HL-60 (cell line): ENCODE results near the gene MKRN3.

ENCODE experiments used
- DNase-seq, 2 experiments: peaks; one replicate each; pipeline ENCODE4 v3.0.0-alpha.2; 2010 to 2020; ENCODE audit warnings: low read depth in 1 of 2, low spot score in 1 of 2
- H3K27ac ChIP-seq: fragments of 250-450 bp; sonication (Bioruptor Pico); replicated peaks from 2 replicates; pipeline ENCODE4 v1.5.1; 2020; ENCODE audit warnings: mild to moderate bottlenecking, moderate library complexity
- H3K27me3 ChIP-seq: fragments of 250-450 bp; sonication (Bioruptor Pico); 2 replicates; pipeline ENCODE4 v1.5.1; 2021; ENCODE audit warnings: mild to moderate bottlenecking, moderate library complexity; ENCODE audit not compliant: insufficient read depth, poor library complexity, severe bottlenecking
- H3K4me3 ChIP-seq: replicated peaks from 2 replicates; pipeline ENCODE4 v1.5.1; 2011; ENCODE audit warnings: mild to moderate bottlenecking, control low read depth, low read length; ENCODE audit not compliant: insufficient read depth
- GABPA ChIP-seq: IDR thresholded peaks from 2 replicates; pipeline ENCODE4 v1.6.1; 2012; ENCODE audit warnings: low read depth
- POLR2AphosphoS5 ChIP-seq: IDR thresholded peaks from 2 replicates; pipeline ENCODE4 v1.6.1; 2012; ENCODE audit warnings: low read depth
- SPI1 ChIP-seq: IDR thresholded peaks from 2 replicates; pipeline ENCODE4 v1.6.1; 2012; ENCODE audit warnings: low read depth, mild to moderate bottlenecking, borderline replicate concordance
- TF ChIP-seq, protein P1 (sequence below): IDR thresholded peaks from 2 replicates; pipeline ENCODE4 v1.6.1; 2012; ENCODE audit warnings: low read depth; ENCODE audit not compliant: insufficient replicate concordance
- TF ChIP-seq, protein P2 (sequence below): IDR thresholded peaks from one replicate; pipeline ENCODE4 v1.5.1; 2011; ENCODE audit warnings: low read length, control low read depth, inconsistent platforms; ENCODE audit not compliant: insufficient read depth

The MKRN3 gene

DNA sequence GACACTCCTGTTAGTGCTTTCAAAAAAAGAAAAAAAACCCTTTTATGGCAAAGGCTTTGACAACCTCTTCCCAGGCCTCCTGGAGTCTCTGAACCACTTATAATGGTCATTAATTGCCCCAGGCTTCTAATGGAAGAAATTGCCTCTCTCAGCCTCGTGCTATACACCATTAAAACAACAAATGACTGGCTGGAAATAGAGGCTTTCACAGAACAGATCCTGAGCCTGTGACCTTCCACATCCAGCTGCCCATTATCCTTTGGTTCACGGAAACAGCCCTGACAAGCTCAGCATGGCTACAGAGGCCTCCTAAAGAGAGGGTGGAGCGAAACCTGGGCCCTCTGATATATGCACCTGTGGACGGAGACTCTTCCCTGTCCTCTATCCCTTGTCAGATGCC is 26.8 kb upstream of the MKRN3 start:
- TF ChIP-seq POLR2AphosphoS5: no peak
- TF ChIP-seq SPI1: no peak
- no peak for TF ChIP-seq GABPA
- TF ChIP-seq, protein P1, sequence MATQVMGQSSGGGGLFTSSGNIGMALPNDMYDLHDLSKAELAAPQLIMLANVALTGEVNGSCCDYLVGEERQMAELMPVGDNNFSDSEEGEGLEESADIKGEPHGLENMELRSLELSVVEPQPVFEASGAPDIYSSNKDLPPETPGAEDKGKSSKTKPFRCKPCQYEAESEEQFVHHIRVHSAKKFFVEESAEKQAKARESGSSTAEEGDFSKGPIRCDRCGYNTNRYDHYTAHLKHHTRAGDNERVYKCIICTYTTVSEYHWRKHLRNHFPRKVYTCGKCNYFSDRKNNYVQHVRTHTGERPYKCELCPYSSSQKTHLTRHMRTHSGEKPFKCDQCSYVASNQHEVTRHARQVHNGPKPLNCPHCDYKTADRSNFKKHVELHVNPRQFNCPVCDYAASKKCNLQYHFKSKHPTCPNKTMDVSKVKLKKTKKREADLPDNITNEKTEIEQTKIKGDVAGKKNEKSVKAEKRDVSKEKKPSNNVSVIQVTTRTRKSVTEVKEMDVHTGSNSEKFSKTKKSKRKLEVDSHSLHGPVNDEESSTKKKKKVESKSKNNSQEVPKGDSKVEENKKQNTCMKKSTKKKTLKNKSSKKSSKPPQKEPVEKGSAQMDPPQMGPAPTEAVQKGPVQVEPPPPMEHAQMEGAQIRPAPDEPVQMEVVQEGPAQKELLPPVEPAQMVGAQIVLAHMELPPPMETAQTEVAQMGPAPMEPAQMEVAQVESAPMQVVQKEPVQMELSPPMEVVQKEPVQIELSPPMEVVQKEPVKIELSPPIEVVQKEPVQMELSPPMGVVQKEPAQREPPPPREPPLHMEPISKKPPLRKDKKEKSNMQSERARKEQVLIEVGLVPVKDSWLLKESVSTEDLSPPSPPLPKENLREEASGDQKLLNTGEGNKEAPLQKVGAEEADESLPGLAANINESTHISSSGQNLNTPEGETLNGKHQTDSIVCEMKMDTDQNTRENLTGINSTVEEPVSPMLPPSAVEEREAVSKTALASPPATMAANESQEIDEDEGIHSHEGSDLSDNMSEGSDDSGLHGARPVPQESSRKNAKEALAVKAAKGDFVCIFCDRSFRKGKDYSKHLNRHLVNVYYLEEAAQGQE: no peak
- TF ChIP-seq, protein P2, sequence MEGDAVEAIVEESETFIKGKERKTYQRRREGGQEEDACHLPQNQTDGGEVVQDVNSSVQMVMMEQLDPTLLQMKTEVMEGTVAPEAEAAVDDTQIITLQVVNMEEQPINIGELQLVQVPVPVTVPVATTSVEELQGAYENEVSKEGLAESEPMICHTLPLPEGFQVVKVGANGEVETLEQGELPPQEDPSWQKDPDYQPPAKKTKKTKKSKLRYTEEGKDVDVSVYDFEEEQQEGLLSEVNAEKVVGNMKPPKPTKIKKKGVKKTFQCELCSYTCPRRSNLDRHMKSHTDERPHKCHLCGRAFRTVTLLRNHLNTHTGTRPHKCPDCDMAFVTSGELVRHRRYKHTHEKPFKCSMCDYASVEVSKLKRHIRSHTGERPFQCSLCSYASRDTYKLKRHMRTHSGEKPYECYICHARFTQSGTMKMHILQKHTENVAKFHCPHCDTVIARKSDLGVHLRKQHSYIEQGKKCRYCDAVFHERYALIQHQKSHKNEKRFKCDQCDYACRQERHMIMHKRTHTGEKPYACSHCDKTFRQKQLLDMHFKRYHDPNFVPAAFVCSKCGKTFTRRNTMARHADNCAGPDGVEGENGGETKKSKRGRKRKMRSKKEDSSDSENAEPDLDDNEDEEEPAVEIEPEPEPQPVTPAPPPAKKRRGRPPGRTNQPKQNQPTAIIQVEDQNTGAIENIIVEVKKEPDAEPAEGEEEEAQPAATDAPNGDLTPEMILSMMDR: no peak
- DNase-seq: no peak
- no peaks in the 10 kb centered on the region for H3K27me3 ChIP-seq
- H3K4me3 ChIP-seq: no peak overlapping the region
- H3K27ac ChIP-seq: no peak overlapping the region

DNA sequence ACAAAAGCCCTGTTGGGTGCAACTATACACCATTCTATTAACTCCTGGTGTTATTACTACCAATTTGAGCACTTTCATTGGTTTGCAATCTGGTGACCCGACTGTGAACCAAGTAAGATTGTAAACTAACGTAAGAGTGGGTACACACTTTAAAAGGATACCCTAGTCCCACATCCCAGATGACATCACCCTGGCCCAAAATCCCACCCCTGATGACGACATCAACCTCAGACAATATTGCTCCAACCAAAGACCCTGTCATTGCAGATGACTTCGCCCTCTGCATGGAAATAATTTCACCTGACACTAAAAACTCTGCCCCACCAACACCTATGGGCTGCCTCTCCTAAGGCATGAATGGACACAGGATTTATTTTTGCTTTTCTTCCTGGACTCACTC is 25.6 kb upstream of the MKRN3 start:
- Histone ChIP-seq H3K4me3 (no peak overlapping the region), H3K27ac (no peak overlapping the region), H3K27me3 (no peaks in the 10 kb centered on the region)
- TF ChIP-seq POLR2AphosphoS5: no peak
- TF ChIP-seq, protein P2: no peak
- TF ChIP-seq, protein P1: no peak
- no peak for TF ChIP-seq GABPA
- no peak for TF ChIP-seq SPI1
- no peak for DNase-seq

DNA sequence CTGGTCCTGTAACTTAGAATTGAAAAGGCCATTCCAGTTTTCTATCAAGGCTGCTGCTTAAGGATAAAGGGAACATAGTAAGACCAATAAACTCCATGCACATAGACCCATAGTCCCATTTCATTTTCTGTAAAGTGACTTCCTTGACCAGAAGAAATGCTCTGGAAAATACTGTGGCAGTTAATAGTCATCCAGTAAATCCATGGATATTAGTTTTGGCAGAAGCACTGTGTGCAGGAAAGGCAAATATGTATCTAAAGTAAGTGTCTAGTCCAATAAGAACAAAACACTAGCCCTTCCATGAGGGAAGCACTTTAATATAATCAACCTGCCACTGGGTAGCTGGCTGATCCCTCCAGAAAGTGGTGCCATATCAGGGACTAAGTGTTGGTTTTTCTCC is 19.3 kb upstream of the MKRN3 start:
- no peaks in the 10 kb centered on the region for H3K27me3 ChIP-seq
- no peak for DNase-seq
- no peak overlapping the region for H3K4me3 ChIP-seq
- H3K27ac ChIP-seq: no peak overlapping the region
- TF ChIP-seq SPI1: no peak
- no peak for TF ChIP-seq GABPA
- TF ChIP-seq, protein P1: no peak
- TF ChIP-seq, protein P2: no peak
